Thyroid gland (tissue), 4 donors: ENCODE data around the gene CPNE2. TPM values are rescaled to one million over a fixed set of nuclear protein-coding genes. Genes with fewer than 3 reads are reported as not detected.

ENCODE experiments used
- DNase-seq, 2 donors: peaks; one replicate each; pipeline ENCODE4 v3.0.0-alpha.2; 2019
- H3K27ac ChIP-seq, 3 donors: fragments of 200-600 bp; sonication (generic); 1 replicate in 2 of 3; 2 replicates in 1 of 3; pipeline ENCODE4 v1.5.1; 2016 to 2019; ENCODE audit warnings: mild to moderate bottlenecking in 1 of 3, moderate library complexity in 1 of 3
- H3K27me3 ChIP-seq: fragments of 200-600 bp; sonication (generic); one replicate; pipeline ENCODE4 v1.5.1; 2019
- H3K36me3 ChIP-seq, 2 donors: fragments of 200-600 bp; sonication (generic); one replicate each; pipeline ENCODE4 v1.5.1; 2016 to 2019
- H3K4me1 ChIP-seq, 2 donors: fragments of 200-600 bp; sonication (generic); one replicate each; pipeline ENCODE4 v1.5.1; 2017 to 2019
- H3K4me3 ChIP-seq, 3 donors: fragments of 200-600 bp; sonication (generic); replicated peaks in 1 of 3; 1 replicate in 2 of 3; 2 replicates in 1 of 3; pipeline ENCODE4 v1.5.1; 2016; ENCODE audit warnings: mild to moderate bottlenecking in 1 of 3
- H3K9me3 ChIP-seq: fragments of 200-600 bp; sonication (generic); one replicate; pipeline ENCODE4 v1.5.1; 2017
- POLR2A ChIP-seq, 2 donors: fragments of 450-650 bp; IDR thresholded peaks; one replicate each; pipeline ENCODE4 v1.6.1; 2017; ENCODE audit warnings: antibody characterized with exemption in 2 of 2, mild to moderate bottlenecking in 2 of 2, moderate library complexity in 1 of 2
- WGBS, 2 donors: methylation state at CpG; one replicate each; pipeline ENCODE4 v1.1.5; 2017; 5-methylcytosine and 5-hydroxymethylcytosine counted together
- intact Hi-C: fragments of 100-400 bp; cut with DNase I; formaldehyde crosslinking; loops from one replicate; pipeline ENCODE4 v1.15.1; 2023
- total RNA-seq, 4 donors: library from RNA; depleted of rRNA; stranded (reverse); fragments of >200 nt; gene quantifications; one replicate each; pipeline ENCODE4 v1.2.3, GENCODE V29; 2016
- TF ChIP-seq, protein P1 (sequence below), 6 experiments: fragments of 200-600 bp in 3 of 6; fragments of 450-650 bp in 3 of 6; sonication (generic) in 3 of 6; IDR thresholded peaks; one replicate each; pipeline ENCODE4 v1.5.1; 2016 to 2019; ENCODE audit warnings: antibody characterized with exemption in 6 of 6, mild to moderate bottlenecking in 2 of 6, inconsistent platforms in 1 of 6, moderate library complexity in 1 of 6

CPNE2 gene
- total RNA-seq, 4 donors from 2014 or later = 26.6 to 33.3 (median 29.2) TPM

- Histone ChIP-seq H3K4me3 (no peak overlapping the region), H3K4me1 (peaks cover 15 to 48% of the 10 kb centered on the region in 2 donors), H3K27me3 (no peaks in the 10 kb centered on the region), H3K9me3 (no peaks in the 10 kb centered on the region), H3K36me3 (no peaks in the 10 kb centered on the region), H3K27ac (peak overlapping the region in 1 of 3 donors; percentile 11)
- TF ChIP-seq, protein P1, sequence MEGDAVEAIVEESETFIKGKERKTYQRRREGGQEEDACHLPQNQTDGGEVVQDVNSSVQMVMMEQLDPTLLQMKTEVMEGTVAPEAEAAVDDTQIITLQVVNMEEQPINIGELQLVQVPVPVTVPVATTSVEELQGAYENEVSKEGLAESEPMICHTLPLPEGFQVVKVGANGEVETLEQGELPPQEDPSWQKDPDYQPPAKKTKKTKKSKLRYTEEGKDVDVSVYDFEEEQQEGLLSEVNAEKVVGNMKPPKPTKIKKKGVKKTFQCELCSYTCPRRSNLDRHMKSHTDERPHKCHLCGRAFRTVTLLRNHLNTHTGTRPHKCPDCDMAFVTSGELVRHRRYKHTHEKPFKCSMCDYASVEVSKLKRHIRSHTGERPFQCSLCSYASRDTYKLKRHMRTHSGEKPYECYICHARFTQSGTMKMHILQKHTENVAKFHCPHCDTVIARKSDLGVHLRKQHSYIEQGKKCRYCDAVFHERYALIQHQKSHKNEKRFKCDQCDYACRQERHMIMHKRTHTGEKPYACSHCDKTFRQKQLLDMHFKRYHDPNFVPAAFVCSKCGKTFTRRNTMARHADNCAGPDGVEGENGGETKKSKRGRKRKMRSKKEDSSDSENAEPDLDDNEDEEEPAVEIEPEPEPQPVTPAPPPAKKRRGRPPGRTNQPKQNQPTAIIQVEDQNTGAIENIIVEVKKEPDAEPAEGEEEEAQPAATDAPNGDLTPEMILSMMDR (IDR thresholded peaks at IDR 0.05) = no peak
- TF ChIP-seq POLR2A (IDR thresholded peaks at IDR 0.05) = no peak
- intact Hi-C loops = no loop called here
- DNase-seq = no peak
- WGBS, 2 donors = 66 to 80% methylated on average over 3 of the region's 3 CpGs
Observed at GRCh38 chr16:57191056-57191571, 98.7 kb downstream of the CPNE2 start.

DNA sequence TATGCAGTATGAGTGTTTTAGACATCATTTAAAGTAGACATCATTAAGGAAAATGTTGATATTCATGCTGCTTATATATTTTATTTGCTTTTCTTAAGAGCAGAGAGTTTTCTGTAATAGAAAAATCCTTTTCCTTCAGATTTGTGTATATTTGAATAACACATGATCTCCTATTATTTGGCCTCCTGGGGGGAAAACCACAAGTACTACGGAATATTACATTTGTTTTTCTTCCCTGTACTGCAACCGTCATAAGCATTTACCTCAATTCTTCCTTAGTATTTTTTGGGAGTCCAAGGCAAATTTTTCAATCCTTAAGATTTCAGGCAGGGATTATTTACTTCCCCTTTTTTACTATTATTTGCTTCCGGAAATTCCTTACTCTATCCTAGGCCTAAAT, 99.8 kb downstream of the CPNE2 start:
- WGBS, 2 donors = 86 to 95% methylated on average over 3 of the region's 3 CpGs
- Histone ChIP-seq H3K4me1 (peaks cover 19 to 58% of the 10 kb centered on the region in 2 donors), H3K27me3 (no peaks in the 10 kb centered on the region), H3K36me3 (no peaks in the 10 kb centered on the region), H3K27ac (no peak overlapping the region), H3K4me3 (no peak overlapping the region), H3K9me3 (no peaks in the 10 kb centered on the region)
- intact Hi-C loops = no loop called here
- DNase-seq = no peak
- no peak for TF ChIP-seq POLR2A (IDR thresholded peaks at IDR 0.05)
- TF ChIP-seq, protein P1 (IDR thresholded peaks at IDR 0.05) = no peak

GRCh38 chr16:57192720-57193486, 100.5 kb downstream of the CPNE2 start:
- H3K9me3 ChIP-seq = no peaks in the 10 kb centered on the region
- intact Hi-C loops = no loop called here
- H3K36me3 ChIP-seq = no peaks in the 10 kb centered on the region
- no peak overlapping the region for H3K4me3 ChIP-seq
- no peaks in the 10 kb centered on the region for H3K27me3 ChIP-seq
- TF ChIP-seq, protein P1 (IDR thresholded peaks at IDR 0.05) = no peak
- TF ChIP-seq POLR2A (IDR thresholded peaks at IDR 0.05) = no peak
- 74 to 78% methylated on average over 7 of the region's 7 CpGs for WGBS, 2 donors
- H3K27ac ChIP-seq = peak overlapping the region; percentile 8 to 31 (median 18)
- H3K4me1 ChIP-seq = peaks cover 20 to 57% of the 10 kb centered on the region in 2 donors
- DNase-seq = no peak

DNA sequence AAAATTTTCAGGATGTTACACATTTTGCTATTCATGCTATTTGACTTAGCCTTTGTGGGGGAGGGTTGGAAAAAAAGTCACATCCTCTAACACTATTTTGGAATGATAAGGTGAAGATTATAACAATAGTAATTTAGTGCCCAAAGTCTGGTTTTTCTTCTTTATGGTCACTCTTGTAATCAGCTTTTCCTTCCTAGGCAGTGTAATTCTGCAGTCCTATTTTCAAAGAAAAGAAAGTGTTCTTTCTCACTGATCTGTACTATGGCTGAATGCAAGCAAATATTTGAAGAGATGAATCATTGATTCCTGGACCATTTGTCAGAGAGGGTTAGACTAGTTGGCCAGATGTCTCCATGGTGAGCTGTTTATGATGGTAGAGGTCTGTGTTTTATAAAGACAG, 102.1 kb downstream of the CPNE2 start:
- intact Hi-C loops = no loop called here
- no peak overlapping the region for H3K27ac ChIP-seq

More for the DNA sequence above, 102.1 kb downstream of the CPNE2 start:
- H3K4me1 ChIP-seq = peaks cover 15 to 58% of the 10 kb centered on the region in 2 donors
- no peaks in the 10 kb centered on the region for H3K27me3 ChIP-seq
- no peaks in the 10 kb centered on the region for H3K9me3 ChIP-seq
- no peaks in the 10 kb centered on the region for H3K36me3 ChIP-seq
- no peak overlapping the region for H3K4me3 ChIP-seq
- no peak for DNase-seq
- TF ChIP-seq, protein P1 (IDR thresholded peaks at IDR 0.05) = no peak
- no peak for TF ChIP-seq POLR2A (IDR thresholded peaks at IDR 0.05)
